Common myeloid progenitor, CD34-positive (primary cell): ENCODE results near the gene TMEM235.
A peak's percentile ranks its signal among the peaks of the same experiment; 100 is the strongest.

Experiments
- CTCF ChIA-PET: fragments of 350-600 bp; sonication (Branson Sonifier 250); formaldehyde crosslinking; loops from one replicate; lab custom pipeline; 2021; ENCODE audit warnings: antibody characterized with exemption; lab: Charles Lee
- POLR2A ChIA-PET: fragments of 350-600 bp; sonication (Branson Sonifier 250); formaldehyde crosslinking; loops from one replicate; lab custom pipeline; 2021; ENCODE audit warnings: antibody characterized with exemption; lab: Charles Lee
- DNase-seq, 3 donors: peaks; one replicate each; pipeline versions ENCODE4 v3.0.0 to v3.0.0-alpha.2; 2013
- H3K27ac ChIP-seq, 2 experiments: 1 replicate in 1 of 2; 2 replicates in 1 of 2; pipeline ENCODE4 v1.7.0; 2013; ENCODE audit warnings: inconsistent platforms in 2 of 2, low read length in 2 of 2, mild to moderate bottlenecking in 2 of 2, low read depth in 1 of 2, moderate library complexity in 1 of 2; ENCODE audit not compliant: severe bottlenecking in 2 of 2, insufficient read depth in 1 of 2, poor library complexity in 1 of 2
- H3K27me3 ChIP-seq, 5 experiments: replicated peaks in 2 of 5; 1 replicate in 3 of 5; 2 replicates in 2 of 5; pipeline versions ENCODE4 v1.6.1 to v1.7.0; 2013; ENCODE audit warnings: low read length in 4 of 5, mild to moderate bottlenecking in 2 of 5, moderate library complexity in 2 of 5, inconsistent platforms in 1 of 5; ENCODE audit not compliant: insufficient read depth in 5 of 5, control insufficient read depth in 4 of 5
- H3K36me3 ChIP-seq, 4 experiments: 1 replicate in 2 of 4; 2 replicates in 2 of 4; pipeline versions ENCODE4 v1.6.1 to v1.7.0; 2013; ENCODE audit warnings: low read length in 3 of 4, control low read depth in 1 of 4, mild to moderate bottlenecking in 1 of 4; ENCODE audit not compliant: control insufficient read depth in 4 of 4, insufficient read depth in 4 of 4
- H3K4me1 ChIP-seq, 4 experiments: 1 replicate in 3 of 4; 2 replicates in 1 of 4; pipeline versions ENCODE4 v1.6.1 to v1.7.1; 2013; ENCODE audit warnings: low read length in 3 of 4, mild to moderate bottlenecking in 3 of 4, control low read depth in 1 of 4, inconsistent platforms in 1 of 4, moderate library complexity in 1 of 4; ENCODE audit not compliant: control insufficient read depth in 4 of 4, insufficient read depth in 4 of 4; ENCODE audit errors: control extremely low read depth in 1 of 4
- H3K4me3 ChIP-seq, 7 experiments: 1 replicate in 4 of 7; 2 replicates in 3 of 7; pipeline versions ENCODE4 v1.5.1 to v1.7.0; 2013; ENCODE audit warnings: mild to moderate bottlenecking in 7 of 7, low read length in 6 of 7, moderate library complexity in 6 of 7, inconsistent platforms in 2 of 7, low read depth in 2 of 7, control low read depth in 1 of 7; ENCODE audit not compliant: insufficient read depth in 4 of 7, control insufficient read depth in 1 of 7; ENCODE audit errors: extremely low read depth in 1 of 7
- H3K9me3 ChIP-seq, 5 experiments: 1 replicate in 4 of 5; 2 replicates in 1 of 5; pipeline versions ENCODE4 v1.6.1 to v1.7.1; 2013; ENCODE audit warnings: low read length in 4 of 5, mild to moderate bottlenecking in 2 of 5, inconsistent platforms in 1 of 5, low read depth in 1 of 5, moderate library complexity in 1 of 5; ENCODE audit not compliant: control insufficient read depth in 4 of 5, insufficient read depth in 2 of 5; ENCODE audit errors: control extremely low read depth in 1 of 5
- WGBS: methylation state at CpG from one replicate; pipeline ENCODE4 v1.1.5; 2013; ENCODE audit not compliant: insufficient coverage; 5-methylcytosine and 5-hydroxymethylcytosine counted together

TMEM235 gene

GRCh38 chr17:78269955-78270381 is 38.5 kb downstream of the TMEM235 start:
- ChIA-PET CTCF (interaction anchor here (0.6 to 1.6 kb wide), 3 partner anchors 14 to 38 kb away, joined by 3 to 5 read pairs (median 4); no protein-coding TSS in a partner anchor), POLR2A (no interaction called here)
- Histone ChIP-seq H3K9me3 (no peaks in the 10 kb centered on the region), H3K27me3 (no peaks in the 10 kb centered on the region), H3K36me3 (peaks cover 0 to 5% (median 0%) of the 10 kb centered on the region in 4 experiments), H3K27ac (no peak overlapping the region), H3K4me3 (no peak overlapping the region), H3K4me1 (peaks cover 4 to 81% (median 68%) of the 10 kb centered on the region in 4 experiments)
- WGBS, result 86% methylated on average over 1 of the region's 8 CpGs
- no peak for DNase-seq

- Histone ChIP-seq H3K36me3 (peaks cover 0 to 5% (median 0%) of the 10 kb centered on the region in 4 experiments), H3K9me3 (no peaks in the 10 kb centered on the region), H3K4me1 (peaks cover 4 to 70% (median 59%) of the 10 kb centered on the region in 4 experiments), H3K27me3 (no peaks in the 10 kb centered on the region), H3K27ac (peak overlapping the region; percentile 1 to 57), H3K4me3 (peak overlapping the region in 3 of 7 experiments; percentile 3 to 20 (median 12))
- 66% methylated on average over 6 of the region's 12 CpGs for WGBS
- POLR2A ChIA-PET, result interaction anchor here (0.9 to 1.5 kb wide), 3 partner anchors 9 to 21 kb away, joined by 3 to 7 read pairs (median 3); no protein-coding TSS in a partner anchor
- CTCF ChIA-PET, result interaction anchor here (1.1 to 1.7 kb wide), 5 partner anchors 10 to 17 kb away, joined by 3 to 5 read pairs (median 4); no protein-coding TSS in a partner anchor
- DNase-seq, result peak in 1 of 3 donors; percentile 45
Observed at GRCh38 chr17:78271419-78272170, 40.2 kb downstream of the TMEM235 start.

- Histone ChIP-seq H3K9me3 (no peaks in the 10 kb centered on the region), H3K4me1 (peaks cover 4 to 67% (median 58%) of the 10 kb centered on the region in 4 experiments), H3K36me3 (peaks cover 0 to 5% (median 0%) of the 10 kb centered on the region in 4 experiments), H3K27ac (peak overlapping the region; percentile 1 to 57), H3K4me3 (peak overlapping the region in 3 of 7 experiments; percentile 1 to 20 (median 3)), H3K27me3 (no peaks in the 10 kb centered on the region)
- peak; percentile 57 to 77 (median 70) for DNase-seq
- 25% methylated on average over 16 of the region's 17 CpGs for WGBS
- ChIA-PET CTCF (interaction anchor here (0.7 to 1.5 kb wide), 6 partner anchors 9 to 21 kb away, joined by 3 to 7 read pairs (median 4); no protein-coding TSS in a partner anchor), POLR2A (interaction anchor here (0.6 to 1.5 kb wide), 5 partner anchors 9 to 21 kb away, joined by 3 to 7 read pairs (median 4); no protein-coding TSS in a partner anchor)
Observed at GRCh38 chr17:78272181-78272913, 40.9 kb downstream of the TMEM235 start.

DNA sequence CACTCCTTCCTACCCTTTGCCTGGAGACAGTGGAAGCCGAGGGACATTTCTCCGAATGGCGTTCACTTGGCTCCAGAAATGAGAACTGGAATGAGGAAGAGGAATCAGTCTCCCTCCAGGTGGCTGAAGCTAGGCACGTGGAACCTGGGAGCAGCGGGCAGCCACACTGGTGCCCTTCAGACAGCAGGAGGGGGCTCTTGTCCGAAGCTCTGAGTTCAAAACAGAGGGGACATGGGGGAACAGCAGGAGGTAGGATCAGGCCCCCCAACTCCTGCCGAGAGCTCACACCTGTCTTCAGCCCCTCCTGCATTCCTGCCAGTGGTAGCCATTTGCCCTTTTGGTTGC is 41.5 kb downstream of the TMEM235 start:
- CTCF ChIA-PET, result interaction anchor here (0.7 to 1.3 kb wide), 5 partner anchors 8 to 21 kb away, joined by 3 to 7 read pairs (median 3); no protein-coding TSS in a partner anchor
- peak overlapping the region in 1 of 7 experiments; percentile 33 for H3K4me3 ChIP-seq

GRCh38 chr17:78273813-78274212 is 42.4 kb downstream of the TMEM235 start:
- Histone ChIP-seq H3K36me3 (peaks cover 0 to 5% (median 0%) of the 10 kb centered on the region in 4 experiments), H3K9me3 (no peaks in the 10 kb centered on the region), H3K27ac (no peak overlapping the region), H3K27me3 (no peaks in the 10 kb centered on the region), H3K4me3 (no peak overlapping the region), H3K4me1 (peaks cover 4 to 69% (median 62%) of the 10 kb centered on the region in 4 experiments)
- CTCF ChIA-PET, result interaction anchor here (0.8 to 1.4 kb wide), 2 partner anchors 23 to 31 kb away, joined by 4 to 8 read pairs; no protein-coding TSS in a partner anchor
- POLR2A ChIA-PET, result no interaction called here
- DNase-seq, result peak in 1 of 3 donors; percentile 19
- 100% methylated on average over 2 of the region's 6 CpGs for WGBS

More for the DNA sequence above, 41.5 kb downstream of the TMEM235 start:
- H3K36me3 ChIP-seq, result peaks cover 0 to 5% (median 0%) of the 10 kb centered on the region in 4 experiments
- DNase-seq, result no peak
- 97% methylated on average over 7 of the region's 7 CpGs for WGBS
- H3K27ac ChIP-seq, result peak overlapping the region in 1 of 2 experiments; percentile 57
- POLR2A ChIA-PET, result interaction anchor here (0.6 to 1.5 kb wide), 4 partner anchors 10 to 17 kb away, joined by 4 to 7 read pairs (median 4); no protein-coding TSS in a partner anchor
- H3K4me1 ChIP-seq, result peaks cover 4 to 67% (median 58%) of the 10 kb centered on the region in 4 experiments
- H3K9me3 ChIP-seq, result no peaks in the 10 kb centered on the region
- no peaks in the 10 kb centered on the region for H3K27me3 ChIP-seq

DNA sequence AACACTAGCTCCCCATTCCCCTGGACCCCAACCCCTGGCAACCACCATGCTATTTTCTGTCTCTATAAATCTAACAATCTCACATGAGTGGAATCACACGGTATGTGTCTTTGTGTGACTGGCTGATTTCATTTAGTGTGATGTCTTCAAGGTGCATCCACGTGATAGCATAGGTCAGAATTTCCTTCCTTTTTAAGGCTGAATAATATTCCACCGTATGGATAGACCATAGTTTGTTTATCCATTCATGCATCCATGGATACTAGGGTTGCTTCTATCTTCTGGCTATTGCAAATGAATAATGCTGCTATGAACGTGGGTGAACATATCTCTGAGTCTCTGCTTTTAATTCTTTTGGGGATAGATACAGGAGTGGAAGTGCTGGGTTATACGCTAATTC is 43.9 kb downstream of the TMEM235 start:
- ChIA-PET CTCF (no interaction called here), POLR2A (no interaction called here)
- DNase-seq, result peak in 1 of 3 donors; percentile 37
- WGBS, result 100% methylated on average over 1 of the region's 5 CpGs
- peaks cover 0 to 5% (median 0%) of the 10 kb centered on the region in 4 experiments for H3K36me3 ChIP-seq
- H3K27ac ChIP-seq, result no peak overlapping the region
- H3K27me3 ChIP-seq, result no peaks in the 10 kb centered on the region
- no peaks in the 10 kb centered on the region for H3K9me3 ChIP-seq
- no peak overlapping the region for H3K4me3 ChIP-seq
- peaks cover 4 to 66% (median 56%) of the 10 kb centered on the region in 4 experiments for H3K4me1 ChIP-seq
